ENCODE data around the gene MSH2.

The MSH2 gene

GRCh38 chr2:47531378-47532042 is 128.6 kb downstream of the MSH2 start:
- DNase-seq = no peak
- H3K27me3 Mint-ChIP-seq (ENCODE audit: low read depth, poor library complexity) = peaks cover 4% of the 10 kb centered on the region

More at GRCh38 chr2:47531378-47532042, 128.6 kb downstream of the MSH2 start:
- no peaks in the 10 kb centered on the region for H3K9me3 Mint-ChIP-seq
- peak overlapping the region; percentile 86 for H3K27ac Mint-ChIP-seq
- H3K4me3 Mint-ChIP-seq = no peak overlapping the region
- TF ChIP-seq, protein P1, sequence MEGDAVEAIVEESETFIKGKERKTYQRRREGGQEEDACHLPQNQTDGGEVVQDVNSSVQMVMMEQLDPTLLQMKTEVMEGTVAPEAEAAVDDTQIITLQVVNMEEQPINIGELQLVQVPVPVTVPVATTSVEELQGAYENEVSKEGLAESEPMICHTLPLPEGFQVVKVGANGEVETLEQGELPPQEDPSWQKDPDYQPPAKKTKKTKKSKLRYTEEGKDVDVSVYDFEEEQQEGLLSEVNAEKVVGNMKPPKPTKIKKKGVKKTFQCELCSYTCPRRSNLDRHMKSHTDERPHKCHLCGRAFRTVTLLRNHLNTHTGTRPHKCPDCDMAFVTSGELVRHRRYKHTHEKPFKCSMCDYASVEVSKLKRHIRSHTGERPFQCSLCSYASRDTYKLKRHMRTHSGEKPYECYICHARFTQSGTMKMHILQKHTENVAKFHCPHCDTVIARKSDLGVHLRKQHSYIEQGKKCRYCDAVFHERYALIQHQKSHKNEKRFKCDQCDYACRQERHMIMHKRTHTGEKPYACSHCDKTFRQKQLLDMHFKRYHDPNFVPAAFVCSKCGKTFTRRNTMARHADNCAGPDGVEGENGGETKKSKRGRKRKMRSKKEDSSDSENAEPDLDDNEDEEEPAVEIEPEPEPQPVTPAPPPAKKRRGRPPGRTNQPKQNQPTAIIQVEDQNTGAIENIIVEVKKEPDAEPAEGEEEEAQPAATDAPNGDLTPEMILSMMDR (IDR thresholded peaks at IDR 0.05) = no peak
- peaks cover 67% of the 10 kb centered on the region for H3K4me1 Mint-ChIP-seq
- no peaks in the 10 kb centered on the region for H3K36me3 Mint-ChIP-seq (ENCODE audit: low read depth)
